Occipital lobe (tissue), 2 donors: ENCODE results near the gene PDE3B. TPM values are rescaled to one million over a fixed set of nuclear protein-coding genes. Genes with fewer than 3 reads are reported as not detected.
"Not testable (repeated sequence)": the region's sequence is repeated elsewhere in the genome, so short reads cannot be mapped to it uniquely, and the experiment has no call there.

Source experiments
- DNase-seq: peaks from one replicate; lab custom pipeline; 2025; lab: John Stamatoyannopoulos, UW
- total RNA-seq: library from RNA; depleted of rRNA; stranded (reverse); fragments of >200 nt; gene quantifications from one replicate; pipeline ENCODE4 v1.2.3, GENCODE V29; 2014

The PDE3B gene
- total RNA-seq, 1 donor from 2014 or later: 31.4 TPM

- DNase-seq: no peak
These were observed 160.2 kb downstream of the PDE3B start for GRCh38 chr11:14803846-14804245.

GRCh38 chr11:14809466-14809865 lies 165.9 kb downstream of the PDE3B start:
- DNase-seq: no peak

- no peak for DNase-seq
These were observed 169.2 kb downstream of the PDE3B start for GRCh38 chr11:14812757-14813156.

GRCh38 chr11:14813516-14813915 lies 169.9 kb downstream of the PDE3B start:
- no peak for DNase-seq

- no peak for DNase-seq
These were observed 175.2 kb downstream of the PDE3B start for GRCh38 chr11:14818779-14819178.

- DNase-seq: no peak
These were observed 176.0 kb downstream of the PDE3B start for GRCh38 chr11:14819596-14819995.

- no peak for DNase-seq
These were observed 177.4 kb downstream of the PDE3B start for GRCh38 chr11:14821031-14821430.

GRCh38 chr11:14826600-14826999 lies 183.0 kb downstream of the PDE3B start:
- no peak for DNase-seq

GRCh38 chr11:14835496-14836492 lies 192.2 kb downstream of the PDE3B start:
- DNase-seq: no peak

GRCh38 chr11:14842002-14842401 lies 198.4 kb downstream of the PDE3B start:
- DNase-seq: no peak

GRCh38 chr11:14852571-14853177 lies 209.1 kb downstream of the PDE3B start:
- DNase-seq: no peak

GRCh38 chr11:14854057-14854456 lies 210.5 kb downstream of the PDE3B start:
- DNase-seq: no peak

GRCh38 chr11:14855890-14856289 lies 212.3 kb downstream of the PDE3B start:
- DNase-seq: no peak

- DNase-seq: no peak
These were observed 214.0 kb downstream of the PDE3B start for GRCh38 chr11:14857621-14858020.

- DNase-seq: no peak
These were observed 214.8 kb downstream of the PDE3B start for GRCh38 chr11:14858404-14858803.

GRCh38 chr11:14860511-14860910 lies 216.9 kb downstream of the PDE3B start:
- DNase-seq: no peak

- no peak for DNase-seq
These were observed 218.1 kb downstream of the PDE3B start for GRCh38 chr11:14861680-14862079.

GRCh38 chr11:14863775-14864174 lies 220.2 kb downstream of the PDE3B start:
- not testable (repeated sequence) for DNase-seq

GRCh38 chr11:14872032-14872431 lies 228.4 kb downstream of the PDE3B start:
- DNase-seq: no peak

- no peak for DNase-seq
These were observed 230.0 kb downstream of the PDE3B start for GRCh38 chr11:14873632-14874031.

GRCh38 chr11:14875163-14875562 lies 231.6 kb downstream of the PDE3B start:
- no peak for DNase-seq

- DNase-seq: no peak
These were observed 238.1 kb downstream of the PDE3B start for GRCh38 chr11:14881576-14882193.
